Measurements from ENCODE around the gene SLC7A6OS. TPM values are rescaled to one million over a fixed set of nuclear protein-coding genes. Genes with fewer than 3 reads are reported as not detected.

The SLC7A6OS gene
- total RNA-seq, 1 donor from 2014 or later = 19.3 TPM

DNA sequence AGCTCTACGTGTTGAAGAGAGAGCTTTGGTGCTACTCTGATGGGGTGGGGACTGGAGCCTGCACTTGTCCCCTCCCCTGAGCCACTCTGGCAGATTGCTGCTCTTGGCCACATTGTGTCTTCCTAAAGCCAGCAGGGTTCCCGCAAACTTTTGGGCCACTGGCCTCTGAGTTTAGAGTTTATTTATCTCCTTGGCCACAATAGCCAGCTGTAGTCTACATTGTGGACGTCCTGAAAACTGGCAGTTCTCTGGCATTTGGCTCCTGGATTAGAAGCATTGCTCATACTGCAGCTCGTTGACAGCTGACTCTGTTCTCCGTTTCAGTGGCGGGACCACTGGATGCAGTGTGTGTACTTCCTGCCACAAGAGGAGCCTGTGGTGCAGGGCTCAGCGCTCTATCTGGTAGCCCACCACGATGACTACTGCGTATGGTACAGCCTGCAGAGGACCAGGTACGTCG, 34.6 kb upstream of the SLC7A6OS start:
- DNase-seq (ENCODE audit: low read depth) = peak; percentile 93

- DNase-seq (ENCODE audit: low read depth) = no peak
These were observed 33.5 kb upstream of the SLC7A6OS start for GRCh38 chr16:68344252-68344651.

GRCh38 chr16:68343137-68343536, 32.4 kb upstream of the SLC7A6OS start:
- no peak for DNase-seq (ENCODE audit: low read depth)

- DNase-seq (ENCODE audit: low read depth) = no peak
These were observed 31.9 kb upstream of the SLC7A6OS start for GRCh38 chr16:68342620-68343019.

DNA sequence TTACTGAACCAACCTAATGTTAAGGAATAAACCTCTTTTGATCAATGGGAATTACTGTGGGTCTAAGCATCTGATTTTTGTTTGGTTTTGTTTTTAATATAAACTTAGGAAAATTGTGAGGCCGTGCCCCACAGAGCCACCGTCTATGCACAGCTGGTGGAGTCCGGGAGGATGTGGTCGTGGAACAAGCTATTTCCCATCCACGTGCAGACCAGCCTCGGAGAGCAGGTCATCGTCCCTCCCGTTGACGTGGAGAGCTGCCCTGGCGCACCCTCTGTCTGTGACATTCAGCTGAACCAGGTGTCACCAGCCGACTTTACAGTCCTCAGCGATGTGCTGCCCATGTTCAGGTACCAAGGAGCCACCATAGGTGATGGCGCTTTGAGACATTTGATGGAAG, 28.5 kb upstream of the SLC7A6OS start:
- DNase-seq (ENCODE audit: low read depth) = no peak

DNA sequence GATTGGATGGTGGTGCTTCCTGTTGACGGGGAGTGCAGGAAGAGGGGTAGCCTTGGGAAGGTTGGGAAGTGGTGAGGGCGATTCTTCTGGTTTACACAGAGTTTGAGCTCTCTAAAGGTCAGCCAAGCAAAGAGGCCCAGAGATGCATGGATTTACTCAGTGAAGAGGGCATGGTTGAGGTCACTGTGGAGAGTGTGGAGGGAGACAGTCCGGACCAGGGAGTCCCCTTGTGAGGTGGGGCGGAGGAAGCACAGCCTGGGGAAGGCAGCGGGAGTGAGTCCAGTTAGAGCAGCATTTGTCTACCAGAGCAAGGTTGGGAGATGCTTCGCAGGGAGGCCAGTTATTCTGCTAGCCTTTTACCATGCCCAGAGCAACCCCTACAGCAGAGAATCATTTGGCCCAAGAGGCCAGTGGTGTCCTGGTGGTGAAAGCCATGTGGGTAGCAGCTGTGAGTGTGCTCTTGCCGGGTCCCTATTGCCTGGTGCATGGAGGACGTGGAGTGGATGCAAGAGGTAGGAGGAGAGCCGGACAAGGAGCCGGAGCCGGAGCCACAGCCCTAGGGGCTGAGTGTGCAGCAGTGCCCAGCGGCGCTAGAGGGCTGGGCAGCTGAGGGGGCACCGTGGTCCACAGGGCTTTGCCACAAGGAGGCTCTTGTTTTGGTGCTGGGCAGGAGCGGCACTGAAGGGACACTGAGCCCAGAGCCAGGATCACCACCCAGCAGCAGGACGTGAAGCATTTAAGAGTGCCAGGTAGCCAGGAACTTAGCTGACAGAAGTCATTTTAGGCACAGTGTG, 27.8 kb upstream of the SLC7A6OS start:
- no peak for DNase-seq (ENCODE audit: low read depth)

GRCh38 chr16:68335175-68335574, 24.4 kb upstream of the SLC7A6OS start:
- no peak for DNase-seq (ENCODE audit: low read depth)

DNA sequence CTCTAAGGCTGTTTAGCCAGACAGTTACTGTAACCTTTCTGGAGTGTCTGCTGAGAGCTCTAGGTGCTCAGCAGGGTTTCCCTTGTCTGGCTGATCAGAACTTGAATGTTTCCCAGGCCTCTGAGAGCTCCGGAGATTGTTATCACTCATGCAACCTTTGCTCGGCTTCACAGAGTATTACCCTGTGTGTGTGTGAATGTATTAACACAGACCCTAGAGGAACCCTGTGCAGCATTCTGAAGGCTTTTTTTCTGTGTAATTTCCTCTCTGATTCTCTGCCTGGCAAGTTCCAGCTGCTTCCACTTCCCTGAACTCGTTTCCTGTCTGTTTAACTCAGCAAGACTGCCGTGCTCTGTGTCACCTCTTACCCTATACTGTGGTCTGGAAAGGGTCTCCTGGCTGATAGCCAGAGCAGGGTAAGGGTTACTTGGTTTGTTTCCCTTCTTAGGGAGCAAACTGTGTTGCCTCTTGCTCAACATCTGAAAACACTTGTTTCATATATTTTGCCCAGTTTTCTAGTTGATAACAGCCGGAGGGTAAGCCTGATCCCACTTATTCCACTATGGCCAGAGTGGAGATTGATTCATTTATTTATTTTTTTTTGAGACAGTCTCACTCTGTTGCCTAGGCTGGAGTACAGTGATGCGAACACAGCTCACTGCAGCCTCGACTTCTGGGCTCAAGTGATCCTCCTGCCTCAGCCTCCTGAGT, 21.8 kb upstream of the SLC7A6OS start:
- DNase-seq (ENCODE audit: low read depth) = no peak

GRCh38 chr16:68331879-68332410, 21.2 kb upstream of the SLC7A6OS start:
- DNase-seq (ENCODE audit: low read depth) = peak; percentile 30

DNA sequence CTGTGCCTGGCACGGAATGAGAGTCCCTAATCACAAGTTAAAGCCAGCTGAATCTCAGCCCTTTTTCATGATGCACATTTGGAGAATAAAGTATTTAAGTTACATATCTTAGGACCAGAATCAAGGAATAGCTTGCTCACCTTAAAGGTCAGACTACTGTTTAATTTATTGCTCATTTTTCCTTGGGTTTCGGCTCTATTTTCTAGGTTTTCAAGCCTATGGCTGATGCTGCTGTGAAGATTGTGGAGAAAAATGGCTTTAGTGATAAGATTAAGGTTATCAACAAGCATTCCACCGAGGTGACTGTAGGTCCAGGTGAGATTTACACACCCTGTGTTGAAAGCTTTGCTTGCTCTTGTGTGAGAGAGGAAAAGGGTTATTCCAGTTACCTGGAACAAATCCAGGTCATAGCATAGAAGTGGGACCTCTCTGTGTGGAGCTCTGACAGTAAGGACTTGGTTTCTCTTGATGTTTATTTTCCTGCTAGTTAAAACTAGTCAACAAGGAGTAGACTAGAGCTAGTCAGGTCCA, 18.2 kb upstream of the SLC7A6OS start:
- DNase-seq (ENCODE audit: low read depth) = no peak

- peak; percentile 81 for DNase-seq (ENCODE audit: low read depth)
These were observed 17.6 kb upstream of the SLC7A6OS start for GRCh38 chr16:68328151-68328859.

- DNase-seq (ENCODE audit: low read depth) = no peak
These were observed 14.1 kb upstream of the SLC7A6OS start for GRCh38 chr16:68324780-68325357.

DNA sequence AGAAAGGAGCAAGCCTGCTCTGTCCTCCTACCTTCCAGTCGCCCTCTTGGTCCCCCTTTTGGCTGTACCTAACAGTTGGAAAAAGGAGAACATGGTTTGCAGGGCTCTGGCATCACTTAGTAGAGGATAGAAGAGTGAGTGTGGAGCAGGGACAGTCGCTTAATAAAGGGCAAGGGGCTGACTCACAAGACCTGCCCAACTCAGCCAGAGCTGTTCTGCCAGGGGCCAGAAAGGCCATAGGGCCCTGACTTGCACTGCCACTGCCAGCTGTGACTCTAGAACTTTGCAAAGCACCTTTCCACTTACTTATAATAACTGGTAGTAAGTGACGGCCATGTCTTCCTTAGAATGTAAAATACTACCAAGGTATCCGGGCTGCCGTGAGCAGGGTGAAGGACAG, 13.6 kb upstream of the SLC7A6OS start:
- no peak for DNase-seq (ENCODE audit: low read depth)

DNA sequence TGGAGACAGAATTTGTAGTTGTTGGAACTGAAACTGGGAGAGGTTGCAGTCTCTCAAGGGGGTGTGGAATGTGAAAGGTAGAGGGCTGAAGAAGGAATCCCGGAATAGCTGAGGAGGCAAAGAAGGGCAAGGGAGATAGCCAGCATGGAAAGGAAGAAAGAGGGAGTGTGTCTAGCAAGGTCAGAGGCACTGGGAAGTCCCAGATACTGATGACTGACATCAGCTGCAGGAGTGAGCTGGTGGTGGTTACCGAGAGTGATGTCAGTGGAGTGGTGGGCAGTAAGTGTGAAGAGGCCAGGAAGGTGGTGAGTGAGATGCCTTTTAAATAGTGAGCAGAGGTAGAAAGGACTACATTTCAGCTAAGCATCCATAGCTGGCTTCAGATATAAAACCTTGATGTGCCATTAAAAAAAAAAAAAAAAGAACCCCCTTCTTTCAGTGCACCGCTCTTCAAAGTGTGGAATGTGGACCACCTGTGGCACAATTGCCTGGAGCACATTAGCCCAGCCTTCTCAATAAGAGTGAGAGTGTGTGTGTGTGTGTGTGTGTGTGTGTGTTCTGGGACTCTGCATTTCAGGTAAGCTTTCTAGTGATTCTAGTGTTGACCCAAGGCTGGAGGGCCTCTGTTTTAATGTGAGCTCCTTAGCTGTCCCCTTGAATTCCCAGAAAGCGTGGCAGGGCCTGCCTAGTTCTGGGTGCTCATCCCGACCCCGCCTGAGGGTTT, 8.6 kb upstream of the SLC7A6OS start:
- no peak for DNase-seq (ENCODE audit: low read depth)

- DNase-seq (ENCODE audit: low read depth) = no peak
These were observed 2.4 kb upstream of the SLC7A6OS start for GRCh38 chr16:68313116-68313515.

DNA sequence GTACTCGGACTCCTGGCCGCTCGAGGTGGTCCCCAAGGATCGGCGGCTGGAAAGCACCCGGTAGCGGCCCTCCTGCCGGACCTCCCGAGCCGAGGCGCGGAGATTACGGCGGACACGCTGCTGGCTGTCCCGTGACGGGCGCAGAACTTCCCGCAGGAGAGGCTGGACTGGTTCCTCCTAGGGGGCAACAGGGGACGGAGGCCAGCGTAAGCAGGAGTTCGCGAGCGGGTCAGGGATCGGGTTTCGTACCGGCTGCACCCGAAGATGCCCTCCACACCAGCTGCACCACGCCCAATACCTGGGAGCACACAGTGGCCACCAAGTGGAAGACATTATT, 341 bp downstream of the SLC7A6OS start:
- no peak for DNase-seq (ENCODE audit: low read depth)

DNA sequence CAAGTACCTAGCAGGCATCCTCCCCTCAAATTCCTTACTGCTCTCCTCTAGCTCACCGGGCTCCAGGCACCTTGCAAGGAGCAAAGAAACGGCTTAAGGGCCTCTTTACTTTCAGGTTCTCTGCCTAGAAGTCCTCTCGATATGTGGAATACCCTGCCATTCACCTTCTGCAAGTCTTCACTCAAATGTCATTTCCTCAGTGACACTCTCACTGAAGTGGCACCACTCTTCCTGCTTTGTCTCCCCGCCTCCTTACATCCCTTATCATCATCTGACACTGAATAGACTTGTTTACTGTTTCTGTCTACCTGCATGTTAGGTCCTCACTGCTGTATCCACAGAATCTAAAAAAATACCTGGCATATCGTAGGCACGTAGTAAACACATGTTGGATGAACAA, 947 bp downstream of the SLC7A6OS start:
- no peak for DNase-seq (ENCODE audit: low read depth)

DNA sequence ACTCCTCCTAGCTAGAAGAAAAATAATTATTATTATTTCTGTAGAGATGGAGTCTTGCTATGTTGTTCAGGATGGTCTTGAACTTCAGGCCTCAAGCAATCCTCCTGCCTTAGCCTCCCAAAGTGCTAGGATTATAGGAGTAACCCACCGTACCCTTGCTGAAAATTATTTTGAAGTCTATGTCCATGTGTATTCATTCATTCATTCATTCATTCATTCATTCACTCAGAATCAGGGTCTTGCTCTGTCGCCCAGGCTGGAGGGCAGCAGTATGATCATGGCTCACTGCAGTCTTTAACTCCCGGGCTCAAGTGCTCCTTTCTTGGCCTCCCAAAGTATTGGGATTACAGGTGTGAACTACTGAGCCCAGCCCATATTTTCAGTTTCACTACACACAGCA, 4.1 kb downstream of the SLC7A6OS start:
- DNase-seq (ENCODE audit: low read depth) = no peak

- DNase-seq (ENCODE audit: low read depth) = no peak
These were observed 9.8 kb downstream of the SLC7A6OS start for GRCh38 chr16:68300734-68301459.

Data from myocyte (in vitro differentiated cells).